Non-pigmented ciliary epithelial cell (primary cell): ENCODE data around the gene SYNE2.
"Not testable (repeated sequence)": the region's sequence is repeated elsewhere in the genome, so short reads cannot be mapped to it uniquely, and the experiment has no call there.

Source experiments
- DNase-seq: peaks from one replicate; pipeline ENCODE4 v3.0.0-alpha.2; 2010; ENCODE audit warnings: low read depth

The SYNE2 gene

GRCh38 chr14:64194404-64194803 is 341.6 kb downstream of the SYNE2 start:
- DNase-seq: no peak

GRCh38 chr14:64195199-64195598 is 342.4 kb downstream of the SYNE2 start:
- no peak for DNase-seq

GRCh38 chr14:64196056-64196455 is 343.3 kb downstream of the SYNE2 start:
- DNase-seq: no peak

GRCh38 chr14:64196814-64197411 is 344.1 kb downstream of the SYNE2 start:
- no peak for DNase-seq

- no peak for DNase-seq
These were observed 345.2 kb downstream of the SYNE2 start for GRCh38 chr14:64197996-64198395.

DNA sequence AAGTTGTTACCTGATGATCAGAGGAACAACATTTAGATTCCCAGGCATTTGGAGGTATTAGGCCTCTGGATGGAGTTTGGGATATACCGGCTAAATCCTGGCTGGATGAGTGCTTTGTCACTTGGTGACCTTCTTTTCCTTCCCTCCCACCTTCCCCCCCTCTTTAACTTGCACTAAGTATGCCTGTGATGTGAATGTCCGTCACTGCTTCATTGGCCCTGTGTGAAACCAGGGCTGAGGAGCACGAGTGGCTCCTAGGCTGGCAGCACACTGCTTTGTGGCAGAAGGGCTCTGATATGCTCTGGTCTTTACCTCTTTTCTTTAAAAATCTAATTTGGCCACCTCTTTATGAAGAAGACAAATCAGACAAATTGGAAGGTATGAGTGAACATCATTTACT is 345.7 kb downstream of the SYNE2 start:
- DNase-seq: no peak

DNA sequence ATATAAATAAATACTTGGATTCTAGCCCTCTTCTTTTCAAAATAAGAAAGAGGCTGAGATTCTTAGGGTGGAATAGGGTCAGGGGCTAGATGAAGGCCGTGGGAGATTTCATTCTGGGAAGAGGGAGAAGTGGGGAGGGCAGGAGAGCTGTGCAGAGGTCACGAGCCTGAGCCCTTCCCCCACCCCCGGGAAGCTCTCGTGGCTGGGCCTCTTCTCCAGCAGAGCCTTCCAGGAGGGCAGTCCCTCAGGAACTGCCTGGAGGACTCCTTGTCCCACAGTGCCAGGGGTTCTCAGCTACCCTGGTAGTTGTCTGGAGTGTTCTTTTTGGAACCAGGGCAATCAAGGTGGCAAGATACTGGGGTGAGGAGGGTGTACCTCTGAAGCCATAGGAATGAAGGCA is 347.4 kb downstream of the SYNE2 start:
- DNase-seq: no peak

DNA sequence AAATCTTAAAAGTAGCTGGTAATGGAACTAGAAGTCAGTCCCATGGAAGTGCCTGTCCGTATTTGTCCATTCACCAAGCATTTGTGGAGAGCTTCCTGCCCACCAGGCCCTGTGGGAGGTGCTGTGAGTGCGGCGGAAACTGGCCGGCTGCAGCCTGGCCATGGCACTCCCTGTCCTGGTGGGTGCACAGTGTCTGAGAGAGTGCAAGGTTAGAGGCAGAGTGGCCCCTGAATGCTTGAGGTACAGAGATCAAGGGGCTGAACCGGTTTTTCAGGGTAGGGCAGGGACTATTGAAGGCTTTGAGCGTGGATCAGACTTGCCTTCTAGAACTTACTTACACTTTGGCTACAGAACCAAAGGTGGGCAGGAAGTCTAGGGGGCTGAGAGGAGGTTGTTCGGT is 348.5 kb downstream of the SYNE2 start:
- DNase-seq: no peak

DNA sequence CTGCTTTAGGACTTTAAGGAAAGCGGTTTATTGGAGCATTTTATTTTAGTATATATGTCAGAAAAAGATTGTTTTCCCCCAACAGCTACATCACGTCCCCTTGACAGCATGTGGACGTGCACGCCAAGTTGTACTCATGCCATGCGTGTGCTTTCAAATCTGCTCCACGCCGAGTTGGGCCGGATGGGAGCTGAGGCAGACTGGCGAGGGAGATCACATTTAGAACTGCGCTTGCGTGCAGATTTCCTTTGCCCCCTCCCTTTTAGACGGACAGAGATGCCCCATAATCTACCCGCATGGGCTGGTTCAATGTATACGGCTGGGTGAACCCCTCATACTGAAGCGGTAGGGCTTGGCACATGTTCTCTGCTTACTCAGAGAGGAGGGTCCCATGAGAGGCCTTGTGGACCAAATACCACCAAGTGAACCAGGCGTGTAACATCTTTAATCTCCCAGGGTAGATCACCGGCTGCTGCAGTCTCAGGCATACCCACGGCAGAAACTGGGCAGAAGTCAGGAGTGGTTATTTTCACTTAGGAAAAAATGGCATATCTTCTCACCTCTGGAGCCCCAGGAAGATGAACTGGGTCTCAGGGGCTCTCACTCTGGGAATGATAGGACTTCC is 349.2 kb downstream of the SYNE2 start:
- no peak for DNase-seq

- DNase-seq: no peak
These were observed 349.9 kb downstream of the SYNE2 start for GRCh38 chr14:64202716-64203115.

GRCh38 chr14:64203366-64204006 is 350.7 kb downstream of the SYNE2 start:
- DNase-seq: no peak

DNA sequence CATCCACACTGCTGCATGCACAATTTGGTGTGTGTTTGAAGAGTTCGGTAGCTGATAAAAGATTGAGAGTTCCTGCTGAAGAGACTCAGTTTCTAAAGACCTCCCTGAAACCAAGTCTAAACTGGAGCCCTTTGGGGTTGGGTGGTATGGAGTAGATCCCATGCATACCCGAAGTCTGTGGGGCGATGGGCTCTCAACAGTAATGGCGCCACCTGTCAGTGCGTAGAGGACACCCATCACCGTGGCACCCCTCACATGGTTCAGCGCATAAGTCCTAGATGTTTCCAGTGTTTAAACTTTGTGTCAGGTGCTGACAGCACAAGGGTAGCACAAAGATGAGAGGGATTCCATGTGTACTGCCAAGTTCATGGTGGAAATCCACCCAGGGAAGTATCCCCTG is 355.5 kb downstream of the SYNE2 start:
- DNase-seq: no peak

GRCh38 chr14:64208981-64209380 is 356.2 kb downstream of the SYNE2 start:
- no peak for DNase-seq

DNA sequence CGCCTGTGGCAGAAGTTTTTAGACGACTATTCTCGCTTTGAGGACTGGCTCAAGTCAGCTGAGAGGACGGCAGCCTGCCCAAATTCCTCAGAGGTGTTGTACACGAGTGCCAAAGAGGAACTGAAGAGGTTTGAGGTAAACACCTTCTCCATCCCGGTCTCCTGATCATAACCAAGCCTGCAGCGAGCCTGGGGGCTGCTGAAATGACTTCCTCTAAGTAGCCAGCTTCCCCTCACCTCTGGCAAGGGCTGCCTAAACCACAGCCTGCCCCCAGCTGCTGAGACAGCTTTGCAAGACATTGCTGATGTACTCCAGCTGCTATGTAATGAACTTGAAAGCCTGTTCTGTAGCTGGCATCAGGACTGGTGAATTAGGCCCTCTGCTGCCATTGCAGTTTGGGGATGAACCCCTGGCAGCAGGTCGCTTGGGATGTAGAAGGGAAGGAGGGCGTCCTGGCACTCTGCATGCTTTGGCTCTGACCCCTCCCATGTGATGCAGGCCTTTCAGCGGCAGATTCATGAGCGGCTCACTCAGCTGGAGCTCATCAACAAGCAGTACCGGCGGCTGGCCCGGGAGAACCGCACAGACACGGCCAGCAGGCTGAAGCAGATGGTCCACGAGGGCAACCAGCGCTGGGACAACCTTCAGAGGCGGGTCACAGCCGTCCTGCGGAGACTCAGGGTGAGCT is 356.8 kb downstream of the SYNE2 start:
- DNase-seq: no peak

DNA sequence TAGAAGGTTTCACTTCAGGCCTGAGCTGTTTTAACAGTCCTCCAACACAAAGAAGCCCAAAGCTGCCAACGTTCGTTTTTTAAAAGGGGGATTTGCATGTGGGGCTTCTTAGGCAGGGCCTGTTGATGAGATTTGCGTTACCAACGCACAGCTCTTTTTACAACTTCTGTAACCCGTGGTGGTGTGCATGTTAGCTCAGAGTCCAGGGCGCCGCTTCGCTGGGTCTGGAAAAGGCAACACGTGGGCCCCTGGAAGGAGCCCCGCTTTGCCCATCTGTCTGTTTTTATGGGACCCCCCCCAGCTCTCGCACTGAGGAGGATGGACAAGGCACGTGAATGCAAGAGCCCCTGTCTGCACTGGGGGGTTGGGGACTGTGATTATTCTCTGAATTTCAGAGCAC is 357.4 kb downstream of the SYNE2 start:
- DNase-seq: no peak

DNA sequence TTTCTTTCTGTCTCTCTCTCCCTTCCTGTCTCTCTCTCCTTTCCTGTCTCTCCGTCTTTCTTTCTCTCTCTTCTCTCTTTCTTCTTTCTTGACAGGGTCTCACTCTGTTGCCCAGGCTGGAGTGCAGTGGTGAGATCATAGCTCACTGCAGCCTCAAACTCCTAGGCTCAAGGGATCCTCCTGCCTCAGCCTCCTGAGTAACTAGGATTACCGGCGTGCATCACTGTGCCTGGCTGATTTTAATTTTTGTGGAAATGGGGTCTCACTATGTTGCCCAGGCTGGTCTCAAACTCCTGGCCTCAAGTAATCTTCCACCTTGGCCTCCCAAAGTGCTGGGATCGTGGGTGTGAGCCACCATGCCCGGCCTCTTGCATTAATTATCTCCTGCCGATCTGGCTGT is 358.1 kb downstream of the SYNE2 start:
- DNase-seq: not testable (repeated sequence)

DNA sequence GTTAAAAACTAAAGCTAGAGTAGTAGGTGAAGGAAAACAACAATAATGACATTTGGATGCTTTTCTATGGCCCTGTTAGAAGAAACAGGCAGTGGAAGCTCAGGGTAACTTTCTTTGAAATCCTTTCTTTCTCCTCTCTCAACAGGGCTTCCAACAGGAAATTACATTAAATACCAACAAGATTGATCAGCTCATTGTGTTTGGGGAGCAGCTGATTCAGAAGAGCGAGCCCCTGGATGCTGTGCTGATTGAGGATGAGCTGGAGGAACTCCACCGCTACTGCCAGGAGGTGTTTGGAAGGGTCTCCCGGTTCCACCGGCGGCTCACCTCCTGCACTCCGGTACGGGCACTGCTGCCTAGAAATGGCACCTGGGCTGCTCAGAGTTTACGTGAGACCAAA is 359.9 kb downstream of the SYNE2 start:
- no peak for DNase-seq

DNA sequence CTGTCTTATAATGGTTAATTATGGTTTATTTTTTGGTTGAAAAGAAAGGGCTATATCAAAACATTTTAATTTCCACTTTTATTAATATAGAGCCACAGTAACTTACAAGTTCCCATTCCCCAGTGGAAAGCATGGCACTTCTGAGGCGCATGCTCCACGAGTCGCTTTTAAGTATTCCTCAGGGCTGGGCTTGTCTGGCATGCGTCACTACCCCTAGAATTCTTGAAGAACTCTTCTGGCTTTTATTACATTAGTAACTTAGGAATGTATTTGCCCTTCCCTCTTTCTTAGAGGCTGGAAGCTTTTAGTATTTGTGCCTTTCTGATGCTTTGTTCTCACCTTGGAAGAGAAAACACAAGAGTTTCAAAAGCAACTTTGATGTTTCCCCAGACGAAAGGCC is 360.3 kb downstream of the SYNE2 start:
- DNase-seq: no peak

DNA sequence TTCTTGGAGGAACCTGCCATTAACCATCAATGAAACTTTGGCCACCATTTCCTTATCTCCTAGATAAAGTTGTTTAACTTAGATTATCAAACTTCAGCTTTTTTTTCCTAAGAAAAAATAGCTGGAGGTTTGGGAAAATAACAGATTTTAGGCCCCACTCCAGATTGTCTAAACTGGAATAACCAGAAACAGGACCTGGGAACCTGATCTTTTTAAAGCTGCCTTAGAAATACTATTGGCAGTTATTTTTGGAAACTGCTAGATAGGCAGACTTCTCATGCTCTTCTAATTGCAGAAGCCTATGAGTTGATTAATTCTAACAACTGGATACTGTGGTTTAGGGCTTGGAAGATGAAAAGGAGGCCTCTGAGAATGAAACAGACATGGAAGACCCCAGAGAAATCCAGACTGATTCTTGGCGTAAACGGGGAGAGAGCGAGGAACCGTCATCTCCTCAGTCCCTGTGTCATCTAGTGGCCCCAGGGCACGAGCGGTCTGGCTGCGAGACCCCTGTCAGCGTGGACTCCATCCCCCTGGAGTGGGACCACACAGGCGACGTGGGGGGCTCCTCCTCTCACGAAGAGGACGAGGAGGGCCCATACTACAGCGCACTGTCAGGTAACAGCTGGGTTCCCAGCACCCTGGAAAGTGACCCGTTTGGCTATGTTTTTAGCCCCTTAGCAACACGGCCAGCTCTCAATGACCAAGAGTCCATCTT is 361.2 kb downstream of the SYNE2 start:
- no peak for DNase-seq

- no peak for DNase-seq
These were observed 362.5 kb downstream of the SYNE2 start for GRCh38 chr14:64215274-64215673.

GRCh38 chr14:64215978-64216377 is 363.2 kb downstream of the SYNE2 start:
- no peak for DNase-seq

GRCh38 chr14:64217308-64217707 is 364.5 kb downstream of the SYNE2 start:
- no peak for DNase-seq

GRCh38 chr14:64217834-64218233 is 365.0 kb downstream of the SYNE2 start:
- no peak for DNase-seq
